ENCODE results near the gene ZIC4. TPM values are rescaled to one million over a fixed set of nuclear protein-coding genes. Genes with fewer than 3 reads are reported as not detected.

Gene ZIC4
- total RNA-seq, 1 donor from 2014 or later = not detected

DNA sequence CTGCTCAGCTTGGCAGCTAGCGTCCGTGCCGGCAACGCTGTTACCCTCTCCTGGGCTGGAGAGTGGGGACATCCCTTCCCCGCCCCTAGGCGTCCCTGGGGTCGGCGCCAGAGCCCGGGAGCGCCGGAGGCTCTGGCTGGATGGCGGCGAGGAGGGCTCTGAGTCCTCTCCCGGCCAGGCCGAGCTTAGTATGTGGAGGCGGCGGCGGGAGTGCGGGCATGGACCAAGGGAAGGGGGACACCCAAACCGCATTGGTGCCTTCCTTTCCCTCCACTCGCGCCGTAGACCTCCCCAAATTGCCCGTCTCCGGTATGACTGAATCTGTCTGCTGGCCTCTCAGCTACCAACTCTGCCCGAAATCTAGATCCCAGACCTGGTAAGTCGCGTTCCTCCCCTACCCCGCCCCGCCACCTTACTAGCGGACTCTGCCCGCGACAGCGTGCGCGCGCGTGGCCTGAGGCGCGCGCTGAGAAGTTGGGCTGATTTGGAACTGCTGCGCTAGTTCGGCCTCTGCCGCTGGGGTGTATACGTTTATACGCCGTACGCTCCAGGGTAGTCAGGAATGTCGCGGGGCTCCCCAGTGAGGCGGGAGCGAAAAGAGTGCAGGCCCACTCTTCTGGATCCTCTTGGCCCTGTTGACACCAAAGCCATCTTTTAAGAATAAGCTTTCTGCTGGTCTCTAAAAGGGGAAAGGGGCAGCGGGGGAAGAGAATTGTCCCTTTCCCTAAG lies 15.0 kb upstream of the ZIC4 start:
- peaks cover 16% of the 10 kb centered on the region for H3K4me1 Mint-ChIP-seq
- TF ChIP-seq, protein P1, sequence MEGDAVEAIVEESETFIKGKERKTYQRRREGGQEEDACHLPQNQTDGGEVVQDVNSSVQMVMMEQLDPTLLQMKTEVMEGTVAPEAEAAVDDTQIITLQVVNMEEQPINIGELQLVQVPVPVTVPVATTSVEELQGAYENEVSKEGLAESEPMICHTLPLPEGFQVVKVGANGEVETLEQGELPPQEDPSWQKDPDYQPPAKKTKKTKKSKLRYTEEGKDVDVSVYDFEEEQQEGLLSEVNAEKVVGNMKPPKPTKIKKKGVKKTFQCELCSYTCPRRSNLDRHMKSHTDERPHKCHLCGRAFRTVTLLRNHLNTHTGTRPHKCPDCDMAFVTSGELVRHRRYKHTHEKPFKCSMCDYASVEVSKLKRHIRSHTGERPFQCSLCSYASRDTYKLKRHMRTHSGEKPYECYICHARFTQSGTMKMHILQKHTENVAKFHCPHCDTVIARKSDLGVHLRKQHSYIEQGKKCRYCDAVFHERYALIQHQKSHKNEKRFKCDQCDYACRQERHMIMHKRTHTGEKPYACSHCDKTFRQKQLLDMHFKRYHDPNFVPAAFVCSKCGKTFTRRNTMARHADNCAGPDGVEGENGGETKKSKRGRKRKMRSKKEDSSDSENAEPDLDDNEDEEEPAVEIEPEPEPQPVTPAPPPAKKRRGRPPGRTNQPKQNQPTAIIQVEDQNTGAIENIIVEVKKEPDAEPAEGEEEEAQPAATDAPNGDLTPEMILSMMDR (IDR thresholded peaks at IDR 0.05; ENCODE audit: unreplicated experiment) = no peak
- H3K36me3 Mint-ChIP-seq = no peaks in the 10 kb centered on the region
- no peak overlapping the region for H3K27ac Mint-ChIP-seq
- peak overlapping the region; percentile 42 for H3K4me3 Mint-ChIP-seq
- H3K27me3 Mint-ChIP-seq (ENCODE audit: low read depth) = peaks cover 97% of the 10 kb centered on the region
- DNase-seq (ENCODE audit: low spot score in 2 of 2, unreplicated experiment in 2 of 2) = peak in 1 of 2 experiments; percentile 45
- no peaks in the 10 kb centered on the region for H3K9me3 Mint-ChIP-seq

DNA sequence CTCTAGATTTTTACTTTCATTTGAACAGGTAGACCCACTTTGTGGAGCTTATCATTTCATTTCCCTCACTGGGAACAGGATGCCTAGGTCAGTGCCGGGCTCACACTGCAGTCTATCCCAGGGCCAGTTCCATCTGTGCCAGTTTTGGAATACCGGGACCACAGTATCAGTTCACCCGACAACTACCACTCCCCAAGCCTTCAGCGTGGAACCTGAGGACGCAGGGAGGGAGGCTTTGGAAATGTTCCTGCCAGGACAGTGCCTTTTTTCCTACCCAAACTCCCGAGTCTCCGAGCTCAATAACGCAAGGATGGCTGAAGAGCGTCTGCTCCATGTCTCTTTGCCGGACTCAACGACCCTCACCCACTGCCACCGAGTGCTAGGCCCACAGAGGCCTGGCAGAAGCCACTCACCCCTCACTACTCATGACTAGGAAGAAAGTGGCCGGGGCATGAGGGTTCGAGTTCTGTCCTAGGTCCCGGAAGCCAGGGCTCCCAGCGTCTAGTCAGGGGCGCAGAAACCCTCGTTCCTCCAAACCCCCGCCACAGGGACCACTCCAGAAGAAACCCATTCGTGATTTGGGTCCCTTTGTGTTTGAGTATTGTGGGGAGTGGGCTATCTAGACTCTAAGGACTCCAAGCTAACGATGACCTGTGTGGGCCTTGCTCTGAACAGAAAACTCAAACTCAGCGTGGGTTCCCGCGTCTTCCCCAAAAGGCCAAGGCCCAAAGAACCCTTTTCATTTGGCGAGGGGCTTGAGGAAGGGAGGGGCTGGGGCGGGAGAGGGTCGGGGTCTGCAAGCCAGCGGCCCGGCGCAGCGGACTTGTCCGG lies 14.2 kb upstream of the ZIC4 start:
- TF ChIP-seq, protein P1 (IDR thresholded peaks at IDR 0.05; ENCODE audit: unreplicated experiment) = no peak
- no peak for DNase-seq (ENCODE audit: low spot score in 2 of 2, unreplicated experiment in 2 of 2)
- no peak overlapping the region for H3K27ac Mint-ChIP-seq
- no peaks in the 10 kb centered on the region for H3K9me3 Mint-ChIP-seq
- H3K36me3 Mint-ChIP-seq = no peaks in the 10 kb centered on the region
- no peak overlapping the region for H3K4me3 Mint-ChIP-seq
- peaks cover 99% of the 10 kb centered on the region for H3K27me3 Mint-ChIP-seq (ENCODE audit: low read depth)
- H3K4me1 Mint-ChIP-seq = peaks cover 16% of the 10 kb centered on the region

DNA sequence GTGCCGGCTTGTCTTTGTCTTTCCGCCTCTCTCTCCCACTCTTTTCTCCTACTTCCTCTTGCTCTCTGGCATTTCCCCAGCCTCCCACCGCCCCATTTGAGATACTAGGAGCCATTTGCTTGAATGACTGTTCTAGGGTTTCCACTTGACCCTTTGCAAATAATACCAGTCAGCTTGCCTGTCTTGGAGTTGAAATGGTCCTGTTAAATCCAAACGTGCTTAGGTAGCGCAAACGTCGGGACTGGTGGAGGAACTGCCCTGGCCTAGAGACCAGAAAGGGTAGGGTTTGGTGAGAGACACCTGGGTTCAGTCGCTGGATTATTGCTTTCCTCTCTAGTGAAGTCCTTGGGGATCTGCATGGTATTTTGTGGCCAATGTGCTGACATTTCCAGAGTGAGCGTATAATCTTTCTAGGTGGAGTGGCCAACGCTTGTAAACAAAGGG lies 13.5 kb upstream of the ZIC4 start:
- Mint-ChIP-seq H3K9me3 (no peaks in the 10 kb centered on the region), H3K4me3 (peak overlapping the region; percentile 50), H3K27ac (no peak overlapping the region), H3K4me1 (peaks cover 16% of the 10 kb centered on the region), H3K36me3 (no peaks in the 10 kb centered on the region), H3K27me3 (ENCODE audit: low read depth) (peaks cover 99% of the 10 kb centered on the region)
- TF ChIP-seq, protein P1 (IDR thresholded peaks at IDR 0.05; ENCODE audit: unreplicated experiment) = no peak
- DNase-seq (ENCODE audit: low spot score in 2 of 2, unreplicated experiment in 2 of 2) = no peak

DNA sequence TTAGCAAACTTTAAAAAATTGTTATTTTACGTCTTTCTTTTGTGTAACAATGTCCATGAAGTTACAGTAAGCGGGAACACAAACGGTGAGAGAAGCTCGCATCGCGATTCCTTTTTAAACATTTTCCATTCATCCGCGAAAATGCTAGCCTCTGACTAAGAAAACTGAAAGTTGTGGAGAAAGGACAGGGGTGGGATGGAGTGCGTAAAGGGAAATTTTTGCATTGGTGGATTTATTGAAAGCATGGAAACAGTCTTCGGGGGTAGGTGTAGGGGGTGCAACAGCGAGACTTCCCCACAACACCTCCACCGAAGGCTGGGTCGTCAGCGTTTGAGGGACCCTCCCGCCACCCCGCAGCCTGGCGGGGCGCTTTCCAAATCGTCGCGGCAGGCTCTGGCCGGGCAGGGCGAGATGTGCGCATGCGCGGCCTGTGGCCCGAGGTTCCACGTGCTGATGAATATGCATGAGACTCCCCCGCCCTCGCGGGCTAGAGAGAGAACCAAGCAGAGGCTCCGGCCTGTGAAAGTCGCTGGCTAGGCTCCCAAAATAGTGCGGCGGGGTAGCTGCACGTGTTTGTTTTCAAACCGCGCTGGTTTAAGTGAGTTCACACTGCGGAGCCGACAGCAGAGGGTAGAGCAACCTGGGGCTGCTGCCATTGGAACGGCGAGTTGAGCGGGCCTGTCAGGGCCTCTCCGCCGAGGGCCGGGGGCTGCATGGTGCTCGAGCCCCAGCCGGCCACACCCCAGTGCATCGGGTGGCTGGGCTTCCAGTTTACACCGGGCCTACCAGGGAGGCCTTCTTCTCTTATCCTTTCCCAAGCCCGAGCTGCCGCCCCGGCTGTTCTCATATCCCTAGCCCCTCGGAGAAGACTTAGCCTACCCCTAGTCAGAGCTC lies 12.7 kb upstream of the ZIC4 start:
- Mint-ChIP-seq H3K27me3 (ENCODE audit: low read depth) (peaks cover 99% of the 10 kb centered on the region), H3K36me3 (no peaks in the 10 kb centered on the region), H3K4me3 (peak overlapping the region; percentile 50), H3K4me1 (peaks cover 16% of the 10 kb centered on the region), H3K9me3 (no peaks in the 10 kb centered on the region), H3K27ac (peak overlapping the region; percentile 30)
- peak in 1 of 2 experiments; percentile 81 for DNase-seq (ENCODE audit: low spot score in 2 of 2, unreplicated experiment in 2 of 2)
- TF ChIP-seq, protein P1 (IDR thresholded peaks at IDR 0.05; ENCODE audit: unreplicated experiment) = no peak

DNA sequence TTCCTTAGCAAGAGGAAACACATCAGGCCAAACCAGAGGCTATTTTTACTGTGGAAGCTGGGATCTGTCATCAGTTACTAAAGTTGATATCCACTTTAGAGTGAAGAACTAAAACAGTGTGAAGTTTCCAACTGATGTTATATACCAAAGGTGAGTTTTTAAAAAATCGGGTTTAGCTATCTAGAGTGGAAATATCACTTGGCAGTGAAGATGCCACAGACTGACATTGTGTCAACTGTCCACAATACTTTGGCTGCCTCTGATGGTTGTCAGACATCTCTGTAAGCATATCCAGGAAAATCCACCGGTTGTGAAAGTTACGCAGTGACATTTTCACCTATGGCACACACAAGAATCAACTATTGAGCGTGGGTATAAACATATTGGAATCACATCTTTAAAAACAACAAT lies 12.0 kb upstream of the ZIC4 start:
- Mint-ChIP-seq H3K27me3 (ENCODE audit: low read depth) (peaks cover 98% of the 10 kb centered on the region), H3K27ac (no peak overlapping the region), H3K4me3 (no peak overlapping the region), H3K36me3 (no peaks in the 10 kb centered on the region), H3K4me1 (peaks cover 17% of the 10 kb centered on the region), H3K9me3 (no peaks in the 10 kb centered on the region)
- TF ChIP-seq, protein P1 (IDR thresholded peaks at IDR 0.05; ENCODE audit: unreplicated experiment) = no peak
- no peak for DNase-seq (ENCODE audit: low spot score in 2 of 2, unreplicated experiment in 2 of 2)
